Neuronal stem cell (in vitro differentiated cells): Measurements from ENCODE around the gene RBM19.
A peak's percentile ranks its signal among the peaks of the same experiment; 100 is the strongest.

Experiments used
- DNase-seq: peaks from one replicate; pipeline ENCODE4 v3.0.0-alpha.2; 2013; ENCODE audit warnings: low spot score
- H2AFZ ChIP-seq: one replicate; pipeline ENCODE4 v1.6.1; 2013; ENCODE audit warnings: mild to moderate bottlenecking, low read length, inconsistent platforms
- H2AK5ac ChIP-seq: 2 replicates; pipeline ENCODE4 v1.6.1; 2013; ENCODE audit warnings: low read depth, mild to moderate bottlenecking, inconsistent platforms, low read length, moderate library complexity, mixed read lengths
- H2BK120ac ChIP-seq: 2 replicates; pipeline ENCODE4 v1.6.1; 2013; ENCODE audit warnings: low read depth, mild to moderate bottlenecking, inconsistent platforms, low read length, moderate library complexity, mixed read lengths
- H2BK12ac ChIP-seq: one replicate; pipeline ENCODE4 v1.6.1; 2013; ENCODE audit warnings: low read length, inconsistent platforms
- H2BK15ac ChIP-seq: 2 replicates; pipeline ENCODE4 v1.6.1; 2013; ENCODE audit warnings: mild to moderate bottlenecking, low read length, inconsistent platforms, mixed read lengths
- H2BK5ac ChIP-seq: one replicate; pipeline ENCODE4 v1.6.1; 2013; ENCODE audit warnings: inconsistent platforms, mild to moderate bottlenecking, low read length, moderate library complexity
- H3K14ac ChIP-seq: one replicate; pipeline ENCODE4 v1.6.1; 2013; ENCODE audit warnings: low read length, inconsistent platforms
- H3K18ac ChIP-seq: 2 replicates; pipeline ENCODE4 v1.6.1; 2013; ENCODE audit warnings: low read length, inconsistent platforms
- H3K23ac ChIP-seq: 2 replicates; pipeline ENCODE4 v1.6.1; 2013; ENCODE audit warnings: low read depth, mild to moderate bottlenecking, mixed read lengths, low read length, inconsistent platforms; ENCODE audit not compliant: poor library complexity
- H3K27ac ChIP-seq: replicated peaks from 3 replicates; pipeline ENCODE4 v1.5.1; 2013; ENCODE audit warnings: low read length, inconsistent platforms
- H3K27me3 ChIP-seq, 3 experiments: 2 replicates each; pipeline ENCODE4 v1.6.1; 2013; ENCODE audit warnings: low read length in 3 of 3, mild to moderate bottlenecking in 2 of 3, inconsistent platforms in 1 of 3, low read depth in 1 of 3, mixed read lengths in 1 of 3, moderate library complexity in 1 of 3; ENCODE audit not compliant: control insufficient read depth in 3 of 3, insufficient read depth in 3 of 3
- H3K36me3 ChIP-seq, 2 donors: replicated peaks in 1 of 2; 2 replicates each; pipeline ENCODE4 v1.6.1; 2013; ENCODE audit warnings: low read length in 2 of 2; ENCODE audit not compliant: control insufficient read depth in 2 of 2, insufficient read depth in 2 of 2
- H3K4ac ChIP-seq: 2 replicates; pipeline ENCODE4 v1.6.1; 2013; ENCODE audit warnings: inconsistent platforms, mild to moderate bottlenecking, low read length, moderate library complexity
- H3K4me1 ChIP-seq, 2 donors: 1 replicate in 1 of 2; 2 replicates in 1 of 2; pipeline ENCODE4 v1.6.1; 2013; ENCODE audit warnings: low read length in 2 of 2, low read depth in 1 of 2; ENCODE audit not compliant: control insufficient read depth in 2 of 2, insufficient read depth in 1 of 2
- H3K4me2 ChIP-seq: one replicate; pipeline ENCODE4 v1.6.1; 2013; ENCODE audit warnings: mild to moderate bottlenecking, low read length, inconsistent platforms; ENCODE audit not compliant: insufficient read depth, poor library complexity, severe bottlenecking
- H3K4me3 ChIP-seq, 2 donors: 2 replicates each; pipeline ENCODE4 v1.5.1; 2013; ENCODE audit warnings: low read length in 2 of 2, mild to moderate bottlenecking in 2 of 2, inconsistent platforms in 1 of 2, moderate library complexity in 1 of 2
- H3K79me1 ChIP-seq: one replicate; pipeline ENCODE4 v1.6.1; 2013; ENCODE audit warnings: low read depth, mild to moderate bottlenecking, inconsistent platforms, low read length, moderate library complexity
- H3K9ac ChIP-seq: one replicate; pipeline ENCODE4 v1.6.1; 2013; ENCODE audit warnings: mild to moderate bottlenecking, low read depth, low read length, inconsistent platforms; ENCODE audit not compliant: poor library complexity
- H3K9me3 ChIP-seq, 2 donors: replicated peaks in 1 of 2; 2 replicates each; pipeline versions ENCODE3 to v1.6.1; 2013; ENCODE audit warnings: low read length in 2 of 2, mild to moderate bottlenecking in 2 of 2, inconsistent platforms in 1 of 2, low read depth in 1 of 2, mixed read lengths in 1 of 2, moderate library complexity in 1 of 2; ENCODE audit not compliant: control insufficient read depth in 2 of 2, insufficient read depth in 1 of 2
- H4K8ac ChIP-seq: one replicate; pipeline ENCODE4 v1.6.1; 2013; ENCODE audit warnings: low read depth, mild to moderate bottlenecking, inconsistent platforms, low read length, moderate library complexity
- H4K91ac ChIP-seq: one replicate; pipeline ENCODE4 v1.6.1; 2013; ENCODE audit warnings: low read length, low read depth, mild to moderate bottlenecking, inconsistent platforms; ENCODE audit not compliant: poor library complexity
- whole genome bisulfite sequencing, 2 donors: extraction: QIAGEN DNeasy Blood & Tissue Kit; methylation state at CpG; one replicate each; pipeline ENCODE4 v1.1.7; 2013; ENCODE audit warnings: missing lambda C conversion rate in 2 of 2, mixed read lengths in 1 of 2; ENCODE audit not compliant: insufficient read length in 2 of 2, insufficient replicate concordance in 1 of 2; ENCODE audit errors: extremely low coverage in 2 of 2; 5-methylcytosine and 5-hydroxymethylcytosine counted together

The RBM19 gene

GRCh38 chr12:113861708-113862312 is 104.3 kb downstream of the RBM19 start:
- no peak for DNase-seq
- H4K8ac ChIP-seq, result no peak overlapping the region
- H2BK5ac ChIP-seq, result no peak overlapping the region
- no peak overlapping the region for H3K9ac ChIP-seq
- H3K18ac ChIP-seq, result peak overlapping the region; percentile 33
- H3K4me2 ChIP-seq, result no peak overlapping the region
- no peak overlapping the region for H2AK5ac ChIP-seq
- no peak overlapping the region for H2BK12ac ChIP-seq
- H3K23ac ChIP-seq, result no peak overlapping the region
- peak overlapping the region; percentile 15 for H2AFZ ChIP-seq
- no peak overlapping the region for H4K91ac ChIP-seq
- H3K4me3 ChIP-seq, result no peak overlapping the region
- no peaks in the 10 kb centered on the region for H3K27me3 ChIP-seq
- H3K9me3 ChIP-seq, result peaks cover 0 to 1% of the 10 kb centered on the region in 2 donors
- WGBS, 2 donors, result no CpG with 5 or more reads among the region's 9 CpGs
- peaks cover 42 to 48% of the 10 kb centered on the region in 2 donors for H3K4me1 ChIP-seq
- no peaks in the 10 kb centered on the region for H3K79me1 ChIP-seq
- H3K4ac ChIP-seq, result no peak overlapping the region
- H3K27ac ChIP-seq, result peak overlapping the region; percentile 7
- H3K14ac ChIP-seq, result no peak overlapping the region
- peaks cover 0 to 6% of the 10 kb centered on the region in 2 donors for H3K36me3 ChIP-seq
- H2BK15ac ChIP-seq, result no peak overlapping the region
- H2BK120ac ChIP-seq, result no peak overlapping the region

DNA sequence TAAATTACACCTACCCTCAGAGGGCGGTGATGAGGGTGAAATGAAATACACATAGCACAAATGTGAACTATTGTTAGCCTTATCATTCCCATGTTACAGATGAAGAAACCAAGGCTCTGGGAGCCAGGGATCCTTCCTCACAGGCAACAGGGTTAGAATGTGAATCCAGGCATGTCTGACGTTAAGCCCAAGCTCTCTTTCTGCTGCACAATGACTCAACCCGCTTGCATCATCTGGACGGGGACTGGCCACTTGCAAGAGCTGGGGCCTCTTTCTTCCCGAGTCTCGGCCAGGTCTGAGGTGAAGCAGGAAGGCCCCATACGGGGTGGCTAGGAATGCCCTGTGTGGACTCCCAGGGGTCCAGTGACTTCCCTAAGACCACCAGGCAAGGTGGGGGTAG is 105.2 kb downstream of the RBM19 start:
- no peak overlapping the region for H2BK120ac ChIP-seq
- WGBS, 2 donors, result no CpG with 5 or more reads among the region's 7 CpGs
- H3K36me3 ChIP-seq, result peaks cover 0 to 6% of the 10 kb centered on the region in 2 donors
- H3K14ac ChIP-seq, result no peak overlapping the region
- H3K9ac ChIP-seq, result no peak overlapping the region
- no peak overlapping the region for H3K4me2 ChIP-seq
- H3K4ac ChIP-seq, result no peak overlapping the region
- H2AFZ ChIP-seq, result no peak overlapping the region
- peaks cover 0 to 1% of the 10 kb centered on the region in 2 donors for H3K9me3 ChIP-seq
- no peak overlapping the region for H3K4me3 ChIP-seq
- DNase-seq, result no peak
- no peak overlapping the region for H2AK5ac ChIP-seq
- H3K4me1 ChIP-seq, result peaks cover 42 to 48% of the 10 kb centered on the region in 2 donors
- no peak overlapping the region for H2BK12ac ChIP-seq
- no peak overlapping the region for H2BK15ac ChIP-seq
- H4K91ac ChIP-seq, result peak overlapping the region; percentile 34
- no peak overlapping the region for H3K23ac ChIP-seq
- H3K18ac ChIP-seq, result no peak overlapping the region
- H2BK5ac ChIP-seq, result no peak overlapping the region
- H3K79me1 ChIP-seq, result no peaks in the 10 kb centered on the region
- H3K27me3 ChIP-seq, result no peaks in the 10 kb centered on the region
- no peak overlapping the region for H3K27ac ChIP-seq
- H4K8ac ChIP-seq, result no peak overlapping the region

- no peak overlapping the region for H3K4me2 ChIP-seq
- no peak for DNase-seq
- H3K4me3 ChIP-seq, result no peak overlapping the region
- H3K4me1 ChIP-seq, result peaks cover 42 to 52% of the 10 kb centered on the region in 2 donors
- no peak overlapping the region for H2BK5ac ChIP-seq
- no peak overlapping the region for H3K23ac ChIP-seq
- H3K79me1 ChIP-seq, result no peaks in the 10 kb centered on the region
- H4K8ac ChIP-seq, result no peak overlapping the region
- H3K27ac ChIP-seq, result no peak overlapping the region
- H3K18ac ChIP-seq, result peak overlapping the region; percentile 12
- WGBS, 2 donors, result no CpG with 5 or more reads among the region's 17 CpGs
- H2BK15ac ChIP-seq, result peak overlapping the region; percentile 32
- H2BK12ac ChIP-seq, result peak overlapping the region; percentile 48
- H3K9me3 ChIP-seq, result peaks cover 0 to 1% of the 10 kb centered on the region in 2 donors
- peak overlapping the region; percentile 57 for H2AK5ac ChIP-seq
- no peak overlapping the region for H3K4ac ChIP-seq
- H3K14ac ChIP-seq, result no peak overlapping the region
- peaks cover 0 to 1% (median 0%) of the 10 kb centered on the region in 3 experiments for H3K27me3 ChIP-seq
- H2AFZ ChIP-seq, result no peak overlapping the region
- H3K36me3 ChIP-seq, result peaks cover 0 to 6% of the 10 kb centered on the region in 2 donors
- H4K91ac ChIP-seq, result no peak overlapping the region
- H2BK120ac ChIP-seq, result no peak overlapping the region
- no peak overlapping the region for H3K9ac ChIP-seq
Observed at GRCh38 chr12:113860059-113860820, 105.9 kb downstream of the RBM19 start.

DNA sequence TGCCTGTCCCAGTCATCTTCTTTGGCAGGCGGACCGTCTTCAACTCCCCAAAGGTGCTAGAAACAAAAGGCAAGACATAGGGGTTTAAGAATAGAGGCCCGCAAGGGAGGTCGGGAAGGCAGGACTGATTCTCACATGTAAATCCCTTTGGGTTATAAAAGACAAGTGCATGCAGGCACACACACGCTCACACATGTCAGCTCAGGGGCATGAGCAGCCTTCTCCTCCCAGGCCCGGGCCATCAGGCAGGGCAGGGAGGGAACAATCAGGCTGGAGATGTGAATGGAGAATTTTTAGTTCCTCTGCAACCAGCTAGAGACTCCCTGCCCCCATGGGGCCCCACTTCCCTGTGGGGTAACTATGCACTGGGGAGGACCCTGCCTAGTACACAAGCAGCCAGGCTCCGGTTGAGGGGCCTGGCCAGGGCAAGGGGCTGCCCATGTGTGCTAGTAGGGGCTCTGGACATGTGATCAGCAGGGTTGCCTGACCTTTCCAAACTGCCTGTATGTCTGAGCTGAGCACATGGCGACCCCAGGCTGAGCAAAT is 107.2 kb downstream of the RBM19 start:
- Histone ChIP-seq H3K4ac (no peak overlapping the region), H3K4me2 (no peak overlapping the region), H3K36me3 (peaks cover 0 to 6% of the 10 kb centered on the region in 2 donors), H3K4me1 (peaks cover 44 to 62% of the 10 kb centered on the region in 2 donors), H3K23ac (no peak overlapping the region), H3K14ac (no peak overlapping the region), H2BK120ac (no peak overlapping the region), H3K27ac (no peak overlapping the region), H2AFZ (peak overlapping the region; percentile 74), H3K79me1 (no peaks in the 10 kb centered on the region), H3K9me3 (peaks cover 0 to 1% of the 10 kb centered on the region in 2 donors), H4K91ac (peak overlapping the region; percentile 41), H3K27me3 (peaks cover 0 to 2% (median 0%) of the 10 kb centered on the region in 3 experiments), H2BK5ac (no peak overlapping the region), H4K8ac (no peak overlapping the region), H3K9ac (no peak overlapping the region), H2AK5ac (peak overlapping the region; percentile 51), H3K18ac (peak overlapping the region; percentile 11), H2BK15ac (peak overlapping the region; percentile 18), H2BK12ac (no peak overlapping the region), H3K4me3 (no peak overlapping the region)
- no peak for DNase-seq
- WGBS, 2 donors, result no CpG with 5 or more reads among the region's 8 CpGs
